GM23338 (cell line): Measurements from ENCODE around the gene DLL1.

Experiments used
- CTCF ChIP-seq, 2 experiments: fragments of 200-600 bp in 1 of 2; sonication (generic) in 1 of 2; conservative IDR thresholded peaks; 2 replicates each; pipeline versions ENCODE4 v1.5.1 to v1.6.1; 2016 to 2017; ENCODE audit warnings: antibody characterized with exemption in 2 of 2, low read depth in 2 of 2, mild to moderate bottlenecking in 2 of 2, moderate library complexity in 1 of 2
- EZH2 ChIP-seq: fragments of 200-600 bp; sonication (generic); IDR thresholded peaks from one replicate; pipeline ENCODE4 v1.8.0; 2017; ENCODE audit warnings: antibody characterized with exemption, mild to moderate bottlenecking, low read depth; ENCODE audit not compliant: unreplicated experiment
- EZH2phosphoT487 ChIP-seq: fragments of 200-600 bp; sonication (generic); IDR thresholded peaks from one replicate; pipeline ENCODE4 v1.8.1; 2018; ENCODE audit warnings: antibody characterized with exemption; ENCODE audit not compliant: unreplicated experiment
- JUNB ChIP-seq: IDR thresholded peaks from one replicate; pipeline ENCODE4 v1.6.1; 2016; ENCODE audit warnings: antibody characterized with exemption; ENCODE audit not compliant: unreplicated experiment
- POLR2AphosphoS5 ChIP-seq: IDR thresholded peaks from 2 replicates; pipeline ENCODE4 v1.6.1; 2016; ENCODE audit warnings: antibody characterized with exemption, low read depth
- STAT1 ChIP-seq: IDR thresholded peaks from one replicate; pipeline ENCODE4 v1.6.1; 2016; ENCODE audit warnings: antibody characterized with exemption; ENCODE audit not compliant: unreplicated experiment
- TF ChIP-seq, protein P1 (sequence below): IDR thresholded peaks from one replicate; pipeline ENCODE4 v1.6.1; 2018; ENCODE audit warnings: antibody characterized with exemption; ENCODE audit not compliant: unreplicated experiment

- TF ChIP-seq CTCF (conservative IDR thresholded peaks at IDR 0.05; ENCODE audit: low read depth in 2 of 2) (no peak), EZH2 (no peak), EZH2phosphoT487 (no peak), JUNB (no peak), POLR2AphosphoS5 (no peak), STAT1 (no peak)
- TF ChIP-seq, protein P1, sequence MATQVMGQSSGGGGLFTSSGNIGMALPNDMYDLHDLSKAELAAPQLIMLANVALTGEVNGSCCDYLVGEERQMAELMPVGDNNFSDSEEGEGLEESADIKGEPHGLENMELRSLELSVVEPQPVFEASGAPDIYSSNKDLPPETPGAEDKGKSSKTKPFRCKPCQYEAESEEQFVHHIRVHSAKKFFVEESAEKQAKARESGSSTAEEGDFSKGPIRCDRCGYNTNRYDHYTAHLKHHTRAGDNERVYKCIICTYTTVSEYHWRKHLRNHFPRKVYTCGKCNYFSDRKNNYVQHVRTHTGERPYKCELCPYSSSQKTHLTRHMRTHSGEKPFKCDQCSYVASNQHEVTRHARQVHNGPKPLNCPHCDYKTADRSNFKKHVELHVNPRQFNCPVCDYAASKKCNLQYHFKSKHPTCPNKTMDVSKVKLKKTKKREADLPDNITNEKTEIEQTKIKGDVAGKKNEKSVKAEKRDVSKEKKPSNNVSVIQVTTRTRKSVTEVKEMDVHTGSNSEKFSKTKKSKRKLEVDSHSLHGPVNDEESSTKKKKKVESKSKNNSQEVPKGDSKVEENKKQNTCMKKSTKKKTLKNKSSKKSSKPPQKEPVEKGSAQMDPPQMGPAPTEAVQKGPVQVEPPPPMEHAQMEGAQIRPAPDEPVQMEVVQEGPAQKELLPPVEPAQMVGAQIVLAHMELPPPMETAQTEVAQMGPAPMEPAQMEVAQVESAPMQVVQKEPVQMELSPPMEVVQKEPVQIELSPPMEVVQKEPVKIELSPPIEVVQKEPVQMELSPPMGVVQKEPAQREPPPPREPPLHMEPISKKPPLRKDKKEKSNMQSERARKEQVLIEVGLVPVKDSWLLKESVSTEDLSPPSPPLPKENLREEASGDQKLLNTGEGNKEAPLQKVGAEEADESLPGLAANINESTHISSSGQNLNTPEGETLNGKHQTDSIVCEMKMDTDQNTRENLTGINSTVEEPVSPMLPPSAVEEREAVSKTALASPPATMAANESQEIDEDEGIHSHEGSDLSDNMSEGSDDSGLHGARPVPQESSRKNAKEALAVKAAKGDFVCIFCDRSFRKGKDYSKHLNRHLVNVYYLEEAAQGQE: no peak
Observed at GRCh38 chr6:170311696-170312095, 20.8 kb upstream of the DLL1 start.
